Fibroblast of skin of right quadriceps (primary cell): ENCODE results near the gene MAP3K14.

Source experiments
- DNase-seq: peaks from one replicate; pipeline ENCODE4 v3.0.0-alpha.2; 2013

The MAP3K14 gene

DNA sequence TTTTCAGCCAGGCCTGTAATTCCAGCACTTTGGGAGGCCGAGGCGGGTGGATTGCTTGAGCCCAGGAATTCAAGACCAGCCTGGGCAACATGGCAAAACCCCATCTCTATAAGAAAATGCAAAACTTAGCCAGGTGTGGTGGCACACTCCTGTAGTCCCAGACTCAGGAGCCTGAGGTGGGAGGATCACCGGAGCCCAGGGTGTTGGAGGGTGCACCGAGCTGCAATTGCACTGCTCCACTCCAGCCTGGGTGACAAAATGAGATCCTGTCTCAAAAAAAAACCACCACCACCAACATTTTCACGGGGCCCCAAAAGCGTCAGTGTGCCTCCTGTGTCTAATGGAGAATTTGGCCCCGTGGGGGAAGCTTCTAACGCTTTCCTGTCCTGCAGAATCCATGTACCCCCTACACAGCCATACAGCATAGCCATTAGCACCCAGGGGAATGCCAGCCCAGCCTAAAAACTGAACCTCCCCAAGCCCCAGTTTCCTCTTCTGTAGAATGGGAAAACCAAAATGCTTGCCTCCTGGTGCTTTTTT, 22.2 kb upstream of the MAP3K14 start:
- no peak for DNase-seq

DNA sequence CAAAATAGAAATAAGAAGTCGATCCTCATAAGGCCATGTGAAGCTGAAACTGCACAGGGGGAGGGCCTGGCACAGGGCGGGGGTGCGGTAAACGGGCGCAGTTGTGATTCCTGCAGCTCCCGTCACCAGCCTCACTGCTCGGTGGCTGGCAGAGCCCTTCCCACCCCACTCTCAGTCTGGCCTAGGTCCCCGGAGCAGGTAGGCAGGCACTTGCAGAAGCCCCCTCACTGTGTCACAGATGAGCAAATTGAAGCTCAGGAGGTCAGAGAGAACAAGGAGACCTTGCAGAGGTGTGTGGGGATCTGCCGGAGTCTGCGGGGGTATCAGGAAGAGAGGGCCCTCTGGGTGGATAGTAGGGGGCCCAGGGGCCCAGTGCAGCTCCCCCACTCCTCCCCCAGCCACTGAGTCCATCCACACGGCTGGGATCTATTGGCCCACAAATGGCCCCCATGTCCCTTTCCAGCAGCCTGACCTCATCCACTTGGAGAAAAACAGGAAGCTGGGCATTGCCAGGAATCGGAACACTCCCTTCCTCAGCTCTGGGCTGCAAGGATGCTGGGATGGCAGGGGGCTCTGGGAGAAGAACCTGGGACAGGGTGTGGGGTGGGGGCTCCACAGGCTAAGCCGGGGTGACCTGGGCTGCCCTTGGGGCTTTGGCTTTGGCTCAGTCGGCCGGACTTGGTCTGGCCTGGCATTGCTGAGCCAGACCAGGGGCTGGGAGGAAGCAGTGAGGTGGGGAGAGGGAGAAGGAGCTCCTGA, 21.4 kb upstream of the MAP3K14 start:
- no peak for DNase-seq

DNA sequence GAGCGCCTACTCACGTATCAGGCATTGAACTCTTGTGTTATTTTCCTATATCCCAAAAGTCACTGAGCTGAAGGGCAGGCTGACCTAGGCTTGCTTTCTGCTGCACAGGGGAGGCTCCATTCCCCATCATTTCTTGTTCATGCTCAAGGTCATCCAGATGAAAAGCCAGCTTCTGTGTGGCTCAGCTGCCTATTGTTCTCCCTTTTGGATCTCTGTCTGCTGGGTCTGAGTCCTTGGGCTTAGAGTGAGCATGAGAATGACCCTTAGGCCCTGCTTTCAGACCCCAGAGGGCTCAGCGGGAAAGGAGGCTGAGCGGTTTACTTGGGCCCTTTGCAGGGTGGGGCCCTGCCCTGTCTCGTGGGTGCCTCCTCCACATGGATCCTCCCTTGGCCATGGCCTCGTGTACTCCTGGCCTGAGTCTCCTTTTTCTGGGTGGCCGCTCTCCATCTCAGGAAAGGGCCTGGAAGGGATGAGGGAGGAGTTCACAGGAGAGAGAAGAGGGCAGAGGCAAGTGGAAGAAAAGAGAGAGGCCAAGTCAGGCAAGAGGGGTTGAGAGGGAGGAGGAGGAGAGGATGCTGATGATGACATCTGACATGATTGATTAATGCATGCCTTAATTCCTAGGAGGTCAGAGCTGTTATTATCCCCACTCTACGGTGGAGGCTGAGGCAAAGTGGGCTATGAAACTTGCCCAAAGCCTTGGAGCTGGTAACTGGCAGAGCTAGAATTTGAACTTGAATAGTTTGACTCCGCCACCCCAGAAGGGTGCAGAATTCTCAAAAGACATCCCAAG, 19.8 kb upstream of the MAP3K14 start:
- DNase-seq, result no peak

DNA sequence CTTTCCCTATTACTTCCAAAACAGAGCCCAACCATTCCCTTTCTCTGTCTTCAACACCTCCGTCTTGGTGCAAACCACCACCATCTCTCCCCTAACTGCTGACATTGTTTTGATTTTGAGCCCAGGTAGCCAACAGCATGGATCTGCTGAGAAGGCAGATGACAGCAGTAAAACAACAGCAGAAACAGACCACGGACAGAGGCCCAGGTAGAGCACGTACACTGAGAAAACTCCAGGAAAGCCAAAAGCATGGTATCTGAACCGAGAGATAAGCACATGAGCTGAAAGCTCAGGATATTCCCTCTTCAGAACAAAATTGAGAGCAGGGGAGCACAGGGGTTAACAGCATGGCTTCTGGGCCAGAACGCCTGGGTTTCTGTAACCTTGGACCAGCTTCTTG, 18.9 kb upstream of the MAP3K14 start:
- no peak for DNase-seq

DNA sequence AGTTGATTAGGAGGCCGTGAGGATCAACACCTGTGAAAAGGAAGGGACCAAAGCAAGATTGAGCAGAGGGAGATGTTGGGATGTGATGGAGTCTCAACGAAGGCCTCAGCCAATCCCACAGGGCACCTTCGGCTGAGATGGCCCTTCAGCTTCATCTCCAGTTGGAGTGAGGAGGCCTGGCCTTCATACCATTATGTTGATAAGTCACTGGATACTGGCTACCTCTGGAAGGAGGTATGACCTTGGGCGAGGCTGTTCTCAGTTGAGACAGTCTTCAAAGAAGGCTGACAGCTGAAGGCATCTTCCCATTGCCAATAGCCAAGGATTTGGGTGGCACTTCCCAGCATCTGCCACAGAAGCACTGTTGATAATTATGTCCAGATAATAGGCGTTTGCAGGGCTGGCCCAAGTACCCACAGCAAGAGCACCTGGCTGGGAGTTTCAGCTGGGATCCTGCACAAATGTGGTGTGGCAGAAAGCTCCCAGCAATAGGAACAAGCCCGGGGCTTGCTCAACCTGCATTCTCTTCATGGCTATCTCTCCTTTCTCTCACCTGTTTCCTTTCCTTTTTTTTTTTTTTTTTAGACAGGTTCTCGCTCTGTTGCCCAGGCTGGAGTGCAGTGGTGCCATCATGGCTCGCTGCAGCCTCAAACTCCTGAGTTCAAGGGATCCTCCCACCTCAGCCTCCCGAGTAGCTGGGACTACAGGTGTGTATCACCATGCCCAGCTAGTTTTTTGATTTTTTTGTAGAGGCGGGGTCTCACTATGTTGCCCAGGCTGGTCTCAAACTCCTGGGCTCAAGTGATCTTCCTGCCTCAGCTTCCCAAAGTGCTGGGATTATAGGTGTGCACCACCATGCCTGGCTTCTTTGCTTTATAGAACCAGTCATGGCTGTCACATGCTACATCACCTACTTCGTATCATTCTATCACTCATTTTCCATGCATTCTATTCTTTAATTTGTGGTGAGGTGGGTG, 18.2 kb upstream of the MAP3K14 start:
- DNase-seq, result no peak

DNA sequence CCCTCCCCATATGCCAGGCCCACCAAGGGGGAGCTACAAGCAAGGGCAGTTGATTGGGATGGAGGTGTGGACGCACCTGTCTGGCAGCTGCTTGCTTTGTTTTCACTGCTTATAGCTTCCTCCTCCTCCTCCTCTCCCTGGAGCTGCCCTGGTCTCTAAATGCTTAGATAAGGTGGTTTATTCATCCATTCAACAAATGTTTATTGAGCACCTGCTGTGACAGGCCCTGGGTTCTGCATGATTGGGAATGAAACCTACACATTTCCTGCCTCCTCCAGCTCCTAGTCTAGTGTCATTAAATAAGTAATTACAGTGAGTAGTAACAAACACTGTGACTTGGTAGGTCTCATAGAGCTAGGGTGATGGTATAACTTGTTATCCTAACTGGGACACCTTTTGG, 17.4 kb upstream of the MAP3K14 start:
- no peak for DNase-seq

DNA sequence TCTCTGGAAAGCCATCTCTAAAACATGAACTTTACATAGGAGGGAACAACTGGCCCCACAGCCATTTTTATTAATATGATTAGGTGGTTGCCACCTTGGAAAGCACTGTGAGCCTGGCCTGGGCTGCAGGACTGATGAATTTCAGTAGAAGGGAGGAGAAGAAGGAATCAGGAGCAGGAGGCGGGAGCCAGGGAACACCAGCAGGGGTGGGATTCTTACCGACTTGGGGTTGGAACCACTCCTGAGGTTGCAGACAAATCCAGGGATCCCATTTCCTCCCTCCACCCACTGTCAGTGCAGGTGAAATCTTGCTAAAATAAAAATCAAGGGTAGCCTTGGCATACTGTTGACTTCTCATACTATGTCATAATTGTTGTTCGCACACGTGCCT, 16.9 kb upstream of the MAP3K14 start:
- DNase-seq, result no peak

DNA sequence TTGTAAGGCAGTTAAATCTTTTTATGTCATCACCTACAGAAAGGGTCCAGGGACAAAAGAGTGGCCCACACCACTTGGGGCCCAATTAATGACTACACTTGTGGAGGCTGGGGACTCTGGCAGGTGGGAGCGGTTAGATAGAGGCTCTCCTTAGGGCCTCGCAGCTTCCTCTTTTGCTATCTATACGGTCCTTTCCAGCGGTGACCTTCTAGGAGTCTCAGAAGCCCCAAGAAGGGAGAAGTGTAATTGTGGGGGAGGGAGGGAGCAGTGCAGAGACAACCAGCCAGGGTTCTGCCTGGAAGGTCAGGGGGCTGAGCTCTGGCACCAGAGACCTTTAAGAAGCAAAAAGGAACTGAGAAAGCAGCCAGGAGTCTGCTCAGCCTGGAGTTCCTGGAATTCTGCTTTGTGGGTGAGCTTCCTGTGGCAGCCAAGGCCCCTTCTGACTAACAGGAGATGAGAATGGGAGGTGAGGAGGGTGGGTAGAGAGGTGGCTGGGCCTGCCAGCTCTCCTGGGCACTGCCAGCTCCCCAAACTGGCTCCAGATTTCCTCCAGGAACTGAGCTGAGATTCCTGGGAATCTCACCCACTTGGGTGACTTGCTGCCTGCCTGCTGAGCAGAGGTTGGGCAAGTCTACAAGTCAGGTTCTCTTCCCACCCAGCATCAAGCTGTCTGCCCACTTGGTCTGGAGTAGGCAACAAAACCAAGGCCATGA, 16.3 kb upstream of the MAP3K14 start:
- DNase-seq, result peak; percentile 35

DNA sequence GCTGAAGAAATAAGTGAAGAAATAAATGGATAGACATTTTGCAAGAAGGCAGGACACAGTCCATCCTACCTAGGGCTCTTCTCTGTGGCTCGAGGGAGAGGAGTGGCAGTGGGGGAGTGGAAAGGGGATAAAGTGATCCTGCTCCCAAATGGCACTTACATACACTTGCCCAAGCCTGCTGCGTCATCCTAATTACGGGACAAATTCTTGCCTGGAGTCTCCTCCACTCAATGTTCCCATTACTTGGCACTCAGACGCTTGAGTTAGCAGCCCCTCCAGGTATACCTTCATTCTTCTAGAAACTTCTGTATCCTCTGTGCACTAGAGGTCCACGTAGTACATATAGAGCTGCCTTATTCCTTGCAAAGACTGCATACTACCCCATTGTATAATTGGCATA, 15.7 kb upstream of the MAP3K14 start:
- no peak for DNase-seq

DNA sequence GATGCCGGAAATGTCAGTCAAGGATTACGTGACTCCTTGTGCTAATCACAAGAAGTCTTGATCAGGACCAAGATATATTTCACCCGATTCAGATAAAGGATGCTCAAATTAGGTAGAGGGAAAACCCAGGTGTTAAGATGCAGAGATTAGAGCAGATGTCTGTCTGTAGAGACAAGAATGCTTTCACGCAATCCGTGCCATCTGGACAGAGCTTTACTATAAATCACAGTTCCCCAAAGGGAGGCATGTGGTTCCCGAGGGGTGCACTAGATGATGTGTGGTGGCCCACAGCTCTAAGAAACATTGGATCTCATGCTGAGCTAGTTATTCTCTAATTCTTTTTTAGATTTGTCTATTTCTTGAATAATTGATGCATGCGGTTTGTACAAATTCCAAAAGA, 9.8 kb upstream of the MAP3K14 start:
- peak; percentile 37 for DNase-seq

DNA sequence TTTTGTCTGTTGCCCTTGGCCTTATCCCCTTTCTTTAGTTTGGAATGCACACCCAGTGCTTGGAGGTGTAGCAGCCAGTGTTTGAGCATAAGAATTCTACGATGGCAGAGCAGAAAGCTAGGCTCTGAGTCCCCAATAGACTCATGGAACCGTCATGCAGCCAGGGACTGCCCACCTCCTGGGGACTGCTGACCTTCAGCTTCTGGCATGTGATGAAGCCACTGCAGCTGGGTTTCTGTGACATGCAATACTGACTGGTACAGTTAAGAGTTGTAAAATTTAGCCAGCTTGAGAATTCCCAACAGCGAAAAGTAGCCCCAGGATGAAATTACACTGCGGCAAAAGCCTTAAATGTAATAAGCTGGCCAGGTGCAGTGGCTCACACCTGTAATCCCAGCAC, 9.0 kb upstream of the MAP3K14 start:
- no peak for DNase-seq

DNA sequence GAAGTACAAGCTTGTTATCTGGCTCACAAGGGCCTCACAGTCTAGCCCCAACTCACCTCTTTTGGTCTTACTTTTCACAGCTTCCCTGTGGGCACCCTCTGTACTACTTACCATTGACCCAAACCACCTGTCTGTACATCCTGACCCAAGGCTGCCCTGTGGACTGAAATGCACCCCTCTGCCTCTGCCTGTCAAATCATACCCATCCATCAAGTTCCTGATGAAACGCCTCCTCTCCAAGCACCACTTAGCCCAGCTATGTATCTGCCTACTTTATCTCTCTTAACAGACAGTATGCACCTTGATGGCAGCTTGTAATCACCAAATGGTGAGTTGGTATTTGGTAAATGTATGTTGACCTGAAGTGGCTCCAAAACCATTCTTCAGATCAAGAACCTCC, 7.5 kb upstream of the MAP3K14 start:
- DNase-seq, result no peak

DNA sequence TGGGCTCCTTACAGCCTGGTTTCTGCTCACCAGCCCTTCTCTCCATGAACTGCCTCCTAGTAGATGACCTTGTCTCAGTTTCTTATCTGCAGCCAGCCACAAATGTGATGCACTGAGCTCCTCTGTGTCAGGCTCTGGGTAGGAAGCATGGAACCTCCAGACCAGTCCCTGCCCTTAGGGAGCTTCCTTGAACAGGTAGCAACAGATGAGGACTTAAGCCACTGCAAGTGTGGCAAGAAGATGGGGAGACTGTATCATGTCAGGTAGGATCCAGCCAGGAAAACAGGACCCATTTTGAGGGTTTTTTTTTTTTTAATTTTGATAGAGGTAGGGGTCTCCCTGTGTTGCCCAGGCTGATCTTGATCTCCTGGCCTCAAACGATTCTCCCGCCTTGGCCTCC, 5.3 kb upstream of the MAP3K14 start:
- DNase-seq, result no peak

DNA sequence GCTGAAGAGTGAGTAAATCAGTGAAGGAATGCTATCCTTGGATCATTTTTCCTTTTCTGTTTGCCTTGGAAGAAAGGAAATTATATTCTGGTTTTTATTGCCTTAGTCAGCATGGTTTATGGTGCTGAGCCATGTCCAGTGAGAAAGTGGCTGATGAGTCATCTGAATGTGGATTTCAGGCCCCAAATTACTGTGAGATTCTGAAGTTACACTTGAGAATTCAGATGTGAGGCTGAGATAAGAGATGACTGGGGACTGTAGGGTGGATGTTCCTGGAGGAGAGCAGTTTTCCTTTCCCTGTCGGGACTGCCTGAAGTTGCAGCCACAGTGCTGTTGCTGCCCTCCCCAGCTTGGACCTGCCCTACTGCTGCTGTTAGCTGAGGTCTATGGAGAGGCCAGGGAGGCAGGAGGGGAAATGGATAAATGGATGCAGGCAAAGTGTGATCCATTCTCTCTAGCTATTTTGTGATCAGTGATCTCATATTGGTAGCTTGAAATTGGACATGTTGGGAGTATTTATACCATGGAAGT, 4.2 kb upstream of the MAP3K14 start:
- peak; percentile 99 for DNase-seq

DNA sequence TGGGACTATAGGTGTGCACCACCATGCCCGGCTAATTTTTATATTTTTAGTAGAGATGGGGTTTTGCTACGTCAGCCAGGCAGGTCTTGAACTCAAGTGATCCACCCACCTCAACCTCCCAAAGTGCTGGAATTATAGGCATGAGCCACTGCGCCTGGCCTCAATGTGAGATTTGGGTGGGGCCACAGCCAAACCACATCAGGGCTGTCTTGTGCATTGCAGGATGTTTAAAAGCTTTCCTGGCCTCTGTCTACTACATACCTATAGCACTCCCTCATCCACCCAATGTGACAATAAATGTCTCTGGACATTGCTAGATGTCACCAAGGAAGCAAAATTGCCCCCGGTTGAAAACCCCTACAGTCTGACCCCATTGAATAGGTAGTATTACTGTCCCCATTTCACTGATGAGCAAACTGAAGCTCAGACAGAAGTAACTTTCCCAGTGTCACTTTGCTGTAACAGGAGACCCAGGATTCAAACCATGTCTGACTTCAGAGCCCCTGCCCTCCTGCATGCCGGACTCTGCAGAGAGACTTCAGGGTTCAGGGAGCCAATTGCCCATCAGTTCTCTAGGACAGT, 3.6 kb upstream of the MAP3K14 start:
- peak; percentile 78 for DNase-seq

DNA sequence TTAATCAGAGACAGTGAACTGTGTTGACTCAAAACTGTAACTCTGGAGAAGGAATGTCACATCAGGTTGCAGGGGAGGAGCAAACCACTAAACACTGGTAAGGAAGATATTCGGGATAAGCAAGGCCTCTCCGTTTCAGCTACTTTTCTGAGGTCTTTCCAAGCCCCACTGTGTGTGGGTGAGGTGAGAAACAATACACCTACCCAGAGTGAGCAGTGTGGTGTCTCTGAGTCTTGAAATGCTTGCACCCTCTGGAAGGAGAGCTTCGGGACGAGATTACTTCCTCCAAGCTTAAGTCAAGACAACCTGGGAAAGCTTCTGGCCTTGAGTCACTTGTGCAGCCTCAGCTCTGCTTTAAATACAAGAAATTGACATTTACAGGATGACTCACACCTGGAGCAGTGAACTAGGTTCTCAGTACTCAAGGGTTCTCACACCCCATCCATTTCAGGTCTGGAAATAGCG, 2.5 kb upstream of the MAP3K14 start:
- DNase-seq, result peak; percentile 71

DNA sequence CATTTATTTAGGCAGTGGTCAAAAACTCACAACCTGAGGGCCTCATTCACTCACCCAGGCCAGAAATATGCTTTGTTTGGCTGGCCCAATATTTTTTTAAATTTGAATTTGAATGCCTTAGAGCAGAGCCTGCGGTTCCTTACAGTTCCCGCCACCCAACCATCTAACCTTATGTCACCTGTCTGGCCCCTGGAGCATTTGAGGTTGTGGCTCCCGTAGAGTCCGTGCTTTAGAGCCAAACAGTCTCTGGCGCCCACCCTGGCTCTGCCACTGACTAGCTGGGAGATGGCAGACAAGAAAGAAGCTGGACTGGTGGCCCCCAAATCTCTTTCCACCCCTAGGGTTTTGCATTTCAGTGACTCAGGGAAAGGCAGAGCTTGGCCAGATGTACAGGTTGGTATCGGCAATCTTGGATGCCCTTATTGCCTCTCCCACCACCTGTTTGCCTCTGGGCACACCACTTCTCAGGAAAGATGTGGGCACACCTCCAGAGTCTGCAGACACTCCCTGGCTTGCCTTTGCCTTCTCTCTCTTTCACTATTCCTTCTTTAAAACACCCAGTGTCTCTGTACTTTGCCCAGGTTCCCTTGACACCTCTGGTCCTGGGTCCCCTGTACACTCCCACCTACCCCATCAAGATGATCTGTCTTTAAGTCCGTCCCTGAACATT, 1.9 kb upstream of the MAP3K14 start:
- DNase-seq, result no peak

DNA sequence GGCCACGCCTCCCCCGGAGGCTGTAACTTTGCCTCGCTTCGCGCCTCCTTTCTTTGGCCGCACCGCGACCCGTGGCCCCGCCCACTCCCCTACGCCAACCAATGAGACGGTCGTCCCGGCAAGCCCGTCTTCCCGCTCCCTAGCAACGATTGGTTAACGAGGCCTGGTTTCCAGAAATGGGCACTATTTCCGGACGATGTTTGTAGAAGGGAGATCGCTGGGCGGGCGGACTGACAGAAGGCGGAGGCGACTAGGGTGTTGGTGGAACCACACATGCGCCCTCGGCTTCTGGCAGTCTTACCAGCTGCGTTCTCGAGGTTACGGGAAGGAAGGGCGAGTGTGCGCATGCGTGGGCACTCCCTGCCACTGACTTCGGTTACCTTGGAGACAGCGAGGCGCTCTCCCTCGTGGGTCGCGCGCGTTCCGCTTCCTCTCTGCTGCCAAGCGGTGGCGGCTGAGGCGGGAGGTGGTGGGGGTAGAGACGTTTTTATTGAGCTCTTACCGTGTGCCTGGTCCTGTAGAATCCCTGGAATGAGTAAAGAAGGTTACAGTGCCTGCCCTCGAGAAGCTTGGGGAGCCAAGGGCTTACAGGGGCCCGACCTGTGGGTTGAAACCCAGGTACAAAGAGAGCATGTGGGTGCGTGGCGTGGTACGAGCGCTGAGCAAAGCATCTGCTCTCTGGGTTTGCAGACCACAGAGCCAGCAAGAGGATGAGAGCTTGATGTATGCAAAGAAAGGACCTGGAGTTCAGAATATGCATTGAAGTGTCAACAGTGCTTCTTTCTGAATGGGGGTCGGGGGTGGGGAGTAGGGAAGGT, 500 bp upstream of the MAP3K14 start:
- peak; percentile 100 for DNase-seq

DNA sequence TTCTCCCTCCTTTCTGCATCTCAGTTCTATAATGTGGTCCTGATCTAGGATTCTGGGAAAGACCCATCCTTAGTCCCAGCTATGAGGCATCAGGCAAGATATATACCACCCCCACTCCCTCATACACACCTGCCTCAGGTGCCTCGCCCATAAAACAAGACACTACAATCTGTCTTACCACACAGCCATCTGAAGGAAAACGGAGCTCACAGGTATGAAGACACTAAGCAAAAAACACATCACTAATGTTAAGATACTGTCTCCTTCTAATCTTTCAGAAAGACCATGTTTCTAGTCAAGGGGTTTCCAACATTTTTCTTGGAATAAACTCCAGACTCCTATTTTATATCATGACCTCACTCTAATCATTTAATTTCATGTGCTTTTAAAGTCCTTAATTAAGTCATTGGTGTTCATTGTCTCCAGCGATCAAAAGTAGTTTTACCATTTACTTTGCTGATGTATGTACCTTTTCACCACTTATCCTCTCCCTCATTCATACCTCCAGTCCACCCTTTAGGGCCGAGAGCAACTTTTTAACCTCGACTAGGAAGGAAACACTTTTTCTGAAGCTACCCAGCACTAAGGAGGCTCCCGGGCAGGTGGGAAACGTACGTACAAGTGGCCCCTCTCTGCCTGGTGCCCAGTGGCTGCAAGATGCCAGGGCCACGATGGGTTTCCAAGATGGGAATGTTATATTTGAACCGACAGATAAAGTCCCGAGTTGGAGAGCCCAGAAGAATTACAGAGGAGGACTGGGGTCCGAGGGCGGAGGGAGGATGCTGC, 979 bp downstream of the MAP3K14 start:
- DNase-seq, result no peak
